GM10266 (cell line): ENCODE results near the gene CFAP57.

Experiments used
- DNase-seq: peaks from one replicate; pipeline ENCODE4 v3.0.0; 2012; ENCODE audit errors: extremely low spot score
- CTCF ChIP-seq: IDR thresholded peaks from 2 replicates; pipeline ENCODE4 v1.5.1; 2012; ENCODE audit warnings: mild to moderate bottlenecking, low read depth; ENCODE audit not compliant: control insufficient read depth, insufficient read depth; ENCODE audit errors: missing control alignments

The CFAP57 gene

GRCh38 chr1:43172527-43172972, 420 bp downstream of the CFAP57 start:
- DNase-seq: peak; percentile 89
- TF ChIP-seq CTCF: no peak

- no peak for DNase-seq
- TF ChIP-seq CTCF: no peak
Observed at GRCh38 chr1:43174873-43175272, 2.7 kb downstream of the CFAP57 start.

GRCh38 chr1:43177691-43178090, 5.6 kb downstream of the CFAP57 start:
- no peak for TF ChIP-seq CTCF
- no peak for DNase-seq

- TF ChIP-seq CTCF: no peak
- DNase-seq: no peak
Observed at GRCh38 chr1:43184388-43184787, 12.3 kb downstream of the CFAP57 start.

- no peak for TF ChIP-seq CTCF
- DNase-seq: no peak
Observed at GRCh38 chr1:43184995-43185394, 12.9 kb downstream of the CFAP57 start.

GRCh38 chr1:43188106-43188505, 16.0 kb downstream of the CFAP57 start:
- no peak for TF ChIP-seq CTCF
- DNase-seq: no peak

GRCh38 chr1:43194509-43194908, 22.4 kb downstream of the CFAP57 start:
- TF ChIP-seq CTCF: no peak

More at GRCh38 chr1:43194509-43194908, 22.4 kb downstream of the CFAP57 start:
- DNase-seq: no peak
